ENCODE measurements around the gene SIRPD. TPM values are rescaled to one million over a fixed set of nuclear protein-coding genes. Genes with fewer than 3 reads are reported as not detected.

SIRPD gene
- polyA plus RNA-seq, 1 donor from 2014 or later, result not detected

DNA sequence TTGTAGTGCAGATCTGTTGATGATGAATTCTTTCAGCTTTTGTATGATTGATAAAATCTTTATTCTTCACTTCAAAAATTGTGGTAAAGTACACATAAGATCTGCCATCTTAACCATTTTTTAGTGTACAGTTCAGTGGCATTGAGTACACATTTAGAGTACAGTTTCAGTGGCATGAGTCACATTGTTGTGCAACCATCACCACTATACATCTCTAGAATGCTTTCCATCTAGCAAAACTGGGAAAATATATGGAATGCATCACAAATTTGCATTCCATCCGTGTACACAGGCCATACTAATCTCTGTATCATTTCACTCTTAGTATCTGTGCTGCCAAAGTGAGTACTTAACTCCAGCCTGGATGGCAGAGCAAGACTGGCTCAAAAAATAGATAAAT is 28.7 kb downstream of the SIRPD start:
- no peak for TF ChIP-seq POLR2AphosphoS5 (IDR thresholded peaks at IDR 0.05)
- TF ChIP-seq EP300 (conservative IDR thresholded peaks at IDR 0.05; ENCODE audit: poor library complexity, severe bottlenecking), result no peak
- TF ChIP-seq TAF1 (IDR thresholded peaks at IDR 0.05; ENCODE audit: low read depth), result no peak
- no peak for TF ChIP-seq REST (IDR thresholded peaks at IDR 0.05; ENCODE audit: borderline replicate concordance)
- no peak for TF ChIP-seq SMC3 (conservative IDR thresholded peaks at IDR 0.05; ENCODE audit: poor library complexity)
- no peak for TF ChIP-seq EZH2 (IDR thresholded peaks at IDR 0.05; ENCODE audit: borderline replicate concordance, insufficient read depth, low read length, poor library complexity, severe bottlenecking)
- TF ChIP-seq MXI1 (conservative IDR thresholded peaks at IDR 0.05; ENCODE audit: poor library complexity, severe bottlenecking), result no peak
- TF ChIP-seq RAD21 (conservative IDR thresholded peaks at IDR 0.05), result no peak
- TF ChIP-seq, protein P1, sequence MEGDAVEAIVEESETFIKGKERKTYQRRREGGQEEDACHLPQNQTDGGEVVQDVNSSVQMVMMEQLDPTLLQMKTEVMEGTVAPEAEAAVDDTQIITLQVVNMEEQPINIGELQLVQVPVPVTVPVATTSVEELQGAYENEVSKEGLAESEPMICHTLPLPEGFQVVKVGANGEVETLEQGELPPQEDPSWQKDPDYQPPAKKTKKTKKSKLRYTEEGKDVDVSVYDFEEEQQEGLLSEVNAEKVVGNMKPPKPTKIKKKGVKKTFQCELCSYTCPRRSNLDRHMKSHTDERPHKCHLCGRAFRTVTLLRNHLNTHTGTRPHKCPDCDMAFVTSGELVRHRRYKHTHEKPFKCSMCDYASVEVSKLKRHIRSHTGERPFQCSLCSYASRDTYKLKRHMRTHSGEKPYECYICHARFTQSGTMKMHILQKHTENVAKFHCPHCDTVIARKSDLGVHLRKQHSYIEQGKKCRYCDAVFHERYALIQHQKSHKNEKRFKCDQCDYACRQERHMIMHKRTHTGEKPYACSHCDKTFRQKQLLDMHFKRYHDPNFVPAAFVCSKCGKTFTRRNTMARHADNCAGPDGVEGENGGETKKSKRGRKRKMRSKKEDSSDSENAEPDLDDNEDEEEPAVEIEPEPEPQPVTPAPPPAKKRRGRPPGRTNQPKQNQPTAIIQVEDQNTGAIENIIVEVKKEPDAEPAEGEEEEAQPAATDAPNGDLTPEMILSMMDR (IDR thresholded peaks at IDR 0.05; ENCODE audit: poor library complexity, severe bottlenecking), result no peak

DNA sequence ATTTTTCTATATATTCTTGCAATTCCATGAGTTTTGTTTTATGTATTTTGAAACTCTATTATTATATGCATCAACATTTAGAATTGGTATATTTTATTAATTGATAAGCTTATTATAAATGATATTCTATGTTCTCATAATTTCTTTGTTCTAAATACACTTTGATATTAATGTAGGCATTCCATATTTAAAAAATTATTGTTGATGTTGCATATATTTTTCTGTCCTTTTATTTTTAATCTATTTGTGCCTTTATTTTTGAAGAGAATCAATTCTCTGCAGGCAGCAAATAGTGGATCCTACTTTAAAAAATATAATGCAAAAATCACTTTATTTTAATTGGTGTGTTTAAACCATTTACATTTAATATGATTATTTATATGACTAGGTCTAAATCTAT is 29.6 kb downstream of the SIRPD start:
- H4K20me1 ChIP-seq (ENCODE audit: insufficient read depth), result no peaks in the 10 kb centered on the region

More for the DNA sequence above, 28.7 kb downstream of the SIRPD start:
- Histone ChIP-seq H3K27me3 (ENCODE audit: insufficient read depth, low read depth, low read length) (no peaks in the 10 kb centered on the region), H3K36me3 (ENCODE audit: insufficient read depth, low read length) (no peaks in the 10 kb centered on the region), H2AFZ (ENCODE audit: low read depth, low read length) (no peak overlapping the region), H3K27ac (ENCODE audit: low read length) (no peak overlapping the region), H3F3A (ENCODE audit: insufficient read depth, low read length, poor library complexity, severe bottlenecking) (no peaks in the 10 kb centered on the region), H3K79me2 (replicated peaks; ENCODE audit: insufficient read depth, low read length) (no peaks in the 10 kb centered on the region), H4K20me1 (ENCODE audit: insufficient read depth) (no peaks in the 10 kb centered on the region), H3K4me3 (ENCODE audit: low read length) (no peak overlapping the region), H3K4me2 (ENCODE audit: low read length) (no peak overlapping the region), H3K9me3 (ENCODE audit: low read length) (no peaks in the 10 kb centered on the region), H3K9me2 (ENCODE audit: insufficient read depth, low read length) (no peaks in the 10 kb centered on the region), H3K9ac (ENCODE audit: low read length) (no peak overlapping the region)

More for the DNA sequence above, 29.6 kb downstream of the SIRPD start:
- no peak overlapping the region for H3K27ac ChIP-seq (ENCODE audit: low read length)
- H3K4me2 ChIP-seq (ENCODE audit: low read length), result no peak overlapping the region
- H3F3A ChIP-seq (ENCODE audit: insufficient read depth, low read length, poor library complexity, severe bottlenecking), result no peaks in the 10 kb centered on the region
- no peaks in the 10 kb centered on the region for H3K9me2 ChIP-seq (ENCODE audit: insufficient read depth, low read length)
- H3K9ac ChIP-seq (ENCODE audit: low read length), result no peak overlapping the region
- H2AFZ ChIP-seq (ENCODE audit: low read depth, low read length), result no peak overlapping the region
- H3K79me2 ChIP-seq (replicated peaks; ENCODE audit: insufficient read depth, low read length), result no peaks in the 10 kb centered on the region
- H3K27me3 ChIP-seq (ENCODE audit: insufficient read depth, low read depth, low read length), result no peaks in the 10 kb centered on the region
- H3K9me3 ChIP-seq (ENCODE audit: low read length), result no peaks in the 10 kb centered on the region
- no peak for TF ChIP-seq SMC3 (conservative IDR thresholded peaks at IDR 0.05; ENCODE audit: poor library complexity)
- TF ChIP-seq EZH2 (IDR thresholded peaks at IDR 0.05; ENCODE audit: borderline replicate concordance, insufficient read depth, low read length, poor library complexity, severe bottlenecking), result no peak
- TF ChIP-seq POLR2AphosphoS5 (IDR thresholded peaks at IDR 0.05), result no peak
- TF ChIP-seq RAD21 (conservative IDR thresholded peaks at IDR 0.05), result no peak
- no peak for TF ChIP-seq TAF1 (IDR thresholded peaks at IDR 0.05; ENCODE audit: low read depth)
- TF ChIP-seq, protein P1 (IDR thresholded peaks at IDR 0.05; ENCODE audit: poor library complexity, severe bottlenecking), result no peak
- no peak for TF ChIP-seq MXI1 (conservative IDR thresholded peaks at IDR 0.05; ENCODE audit: poor library complexity, severe bottlenecking)
- no peak for TF ChIP-seq REST (IDR thresholded peaks at IDR 0.05; ENCODE audit: borderline replicate concordance)
- TF ChIP-seq EP300 (conservative IDR thresholded peaks at IDR 0.05; ENCODE audit: poor library complexity, severe bottlenecking), result no peak
- no peaks in the 10 kb centered on the region for H3K36me3 ChIP-seq (ENCODE audit: insufficient read depth, low read length)
- H3K4me3 ChIP-seq (ENCODE audit: low read length), result no peak overlapping the region

Measured in neural cell (in vitro differentiated cells).